ENCODE results near the gene PBX1.

The PBX1 gene

DNA sequence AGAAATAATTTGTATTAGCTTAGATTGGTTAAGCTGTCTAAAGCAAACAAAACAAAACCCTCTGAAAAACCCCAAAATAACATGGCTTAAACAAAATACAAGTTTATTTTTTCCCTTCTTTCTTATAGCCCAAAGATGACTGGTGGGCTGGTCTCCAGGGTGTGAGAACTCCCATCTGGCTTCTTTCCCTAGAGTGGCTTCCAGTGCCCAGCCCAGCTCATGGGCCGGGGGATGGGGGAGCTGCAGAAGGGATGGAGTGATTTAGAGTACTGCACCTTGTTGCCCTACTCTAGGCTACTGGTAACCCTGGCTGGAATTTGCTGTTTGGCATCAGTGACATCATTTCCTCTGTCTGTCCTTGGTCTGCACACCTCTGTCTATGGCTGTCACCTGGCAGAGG lies 223.0 kb downstream of the PBX1 start:
- DNase-seq (ENCODE audit: low spot score): no peak

DNA sequence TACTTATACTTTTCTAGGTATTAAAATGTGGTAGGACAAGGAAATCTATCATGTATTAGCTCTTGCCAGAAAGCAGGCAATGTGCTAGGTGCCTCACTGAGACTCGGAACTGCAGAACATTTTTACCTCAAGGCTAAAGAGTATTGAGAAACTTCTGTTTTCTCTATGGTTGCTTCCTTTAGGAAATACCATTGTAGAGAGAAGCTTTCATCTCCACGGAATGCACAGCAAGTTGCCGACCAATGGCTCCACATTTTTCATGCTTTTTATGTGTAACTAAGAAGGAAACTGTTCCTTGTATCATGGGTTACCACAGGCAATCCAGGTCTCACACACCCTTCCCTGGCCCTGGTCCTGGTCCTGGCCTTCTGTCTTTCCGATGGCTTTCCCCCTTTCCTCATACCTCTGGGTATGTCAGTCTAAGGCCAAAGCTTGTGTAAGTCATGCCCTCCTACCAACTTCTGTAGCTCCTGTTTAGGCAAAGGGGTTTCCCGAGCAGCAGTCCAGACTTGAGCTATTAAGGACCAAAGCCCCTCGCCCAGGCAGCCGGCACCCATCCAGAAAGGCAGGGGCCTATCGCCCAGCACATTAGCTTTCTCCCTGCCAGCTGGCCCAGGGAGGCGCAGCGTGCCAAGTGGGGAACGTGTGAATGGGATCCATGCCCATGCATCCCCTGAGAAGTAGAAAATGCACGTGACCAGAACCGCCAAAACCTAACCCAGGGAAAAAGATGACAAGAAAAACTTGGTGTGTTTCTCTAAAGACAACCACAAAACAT lies 225.0 kb downstream of the PBX1 start:
- no peak for DNase-seq (ENCODE audit: low spot score)

DNA sequence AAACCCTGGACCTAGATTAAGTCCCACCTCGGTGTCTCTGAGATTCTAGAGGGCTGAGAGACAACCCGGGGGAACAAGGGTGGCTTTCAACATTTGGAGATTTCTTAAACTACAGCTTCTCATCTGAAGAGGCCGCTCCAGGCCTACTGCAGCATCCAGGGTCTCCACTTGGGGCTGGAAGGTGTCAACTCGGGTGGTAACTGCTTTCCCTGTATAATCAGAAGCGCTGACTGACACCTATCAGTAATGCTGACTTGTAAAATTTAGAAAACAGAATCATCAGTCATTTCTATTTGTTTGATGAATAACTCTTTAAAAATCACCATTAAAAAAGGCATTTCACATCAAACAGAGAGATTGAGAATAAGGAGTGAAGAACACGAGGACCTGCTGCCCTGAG lies 226.0 kb downstream of the PBX1 start:
- no peak for DNase-seq (ENCODE audit: low spot score)

GRCh38 chr1:164785841-164786534 lies 227.0 kb downstream of the PBX1 start:
- peak; percentile 31 for DNase-seq (ENCODE audit: low spot score)

DNA sequence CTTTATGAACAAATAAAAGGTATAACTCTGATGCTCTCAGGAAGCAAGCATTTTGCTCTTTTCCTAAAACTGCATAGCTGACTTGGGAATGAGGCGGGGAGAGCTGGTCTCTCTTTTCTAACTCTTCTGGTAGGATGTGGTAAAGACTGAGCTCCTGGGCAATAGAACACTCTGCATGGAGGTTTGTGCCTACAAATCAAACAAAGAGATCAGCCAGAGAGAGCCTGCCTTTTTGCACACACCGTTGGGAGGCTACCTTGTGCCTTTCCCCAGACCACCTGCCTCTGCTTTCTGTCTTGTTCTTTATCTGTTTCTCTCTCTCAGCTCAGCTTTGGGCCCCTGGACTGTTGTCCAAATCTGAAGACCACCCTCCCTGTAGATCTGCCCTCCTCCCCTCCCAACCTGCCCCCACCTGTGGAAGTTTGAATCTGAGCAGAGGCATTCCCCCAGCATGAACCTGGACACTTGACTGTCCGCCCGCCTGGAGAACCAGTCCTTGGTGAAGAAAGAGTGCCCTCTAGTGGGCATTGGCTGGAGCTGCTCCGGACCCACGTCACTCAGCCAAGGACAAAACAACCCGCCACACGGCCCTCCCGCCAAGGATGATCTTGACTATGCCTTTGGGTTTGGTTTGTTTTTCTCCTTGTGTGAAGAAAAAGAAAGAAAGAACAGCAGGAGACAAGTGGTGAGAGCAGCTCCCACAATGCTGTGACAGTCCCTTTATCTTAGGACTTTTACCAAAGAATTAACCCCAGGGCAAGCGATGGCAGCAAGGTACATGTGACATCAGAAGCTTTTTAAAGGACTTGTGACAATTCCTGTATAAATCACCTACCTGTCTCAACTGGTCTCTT lies 228.2 kb downstream of the PBX1 start:
- DNase-seq (ENCODE audit: low spot score): peak; percentile 87

DNA sequence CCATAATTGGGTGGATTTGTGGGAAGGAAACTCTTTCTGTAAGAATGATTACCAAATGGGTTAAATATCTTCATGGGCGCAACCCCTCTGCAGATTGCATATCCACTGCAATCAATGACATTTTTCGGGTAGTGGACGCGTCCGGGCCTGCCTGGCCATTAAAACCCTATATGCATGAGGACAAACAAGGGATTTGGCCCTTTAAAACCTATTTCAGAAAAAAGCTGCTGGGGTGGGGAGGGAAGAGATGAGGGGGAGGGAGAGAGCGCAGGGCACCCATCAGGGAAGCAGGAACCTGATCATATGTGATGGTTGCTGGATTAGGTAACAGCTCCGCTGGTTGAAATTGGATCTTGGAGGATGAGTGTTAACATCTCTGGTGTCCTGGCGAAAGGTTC lies 228.8 kb downstream of the PBX1 start:
- DNase-seq (ENCODE audit: low spot score): no peak

- no peak for DNase-seq (ENCODE audit: low spot score)
Measured at GRCh38 chr1:164790081-164790480, 231.1 kb downstream of the PBX1 start.

- no peak for DNase-seq (ENCODE audit: low spot score)
Measured at GRCh38 chr1:164792410-164793004, 233.5 kb downstream of the PBX1 start.

GRCh38 chr1:164794356-164794755 lies 235.4 kb downstream of the PBX1 start:
- DNase-seq (ENCODE audit: low spot score): peak; percentile 95

- DNase-seq (ENCODE audit: low spot score): no peak
Measured at GRCh38 chr1:164796916-164797315, 237.9 kb downstream of the PBX1 start.

- no peak for DNase-seq (ENCODE audit: low spot score)
Measured at GRCh38 chr1:164801246-164801731, 242.3 kb downstream of the PBX1 start.

- no peak for DNase-seq (ENCODE audit: low spot score)
Measured at GRCh38 chr1:164801791-164802502, 243.0 kb downstream of the PBX1 start.

GRCh38 chr1:164802529-164803282 lies 243.7 kb downstream of the PBX1 start:
- no peak for DNase-seq (ENCODE audit: low spot score)

- DNase-seq (ENCODE audit: low spot score): no peak
Measured at GRCh38 chr1:164803366-164803765, 244.4 kb downstream of the PBX1 start.

DNA sequence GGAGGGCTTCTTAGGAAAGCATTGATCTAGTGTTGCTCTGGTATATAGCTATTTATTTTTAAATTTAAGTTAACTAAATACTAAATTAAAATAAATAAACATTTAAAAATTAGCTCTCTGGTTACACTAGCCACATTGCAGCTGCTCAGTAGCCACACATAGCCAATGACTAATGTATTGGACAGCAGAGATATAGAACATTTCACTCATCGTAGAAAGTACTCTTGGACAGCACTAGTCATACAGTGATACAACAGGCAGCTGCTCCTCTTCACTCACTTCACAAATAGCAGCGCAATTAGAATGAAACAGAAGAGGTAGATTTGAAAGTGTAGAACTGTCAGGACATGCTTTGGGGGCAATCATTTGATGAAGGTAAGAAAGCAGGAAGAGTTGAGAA lies 245.4 kb downstream of the PBX1 start:
- no peak for DNase-seq (ENCODE audit: low spot score)

DNA sequence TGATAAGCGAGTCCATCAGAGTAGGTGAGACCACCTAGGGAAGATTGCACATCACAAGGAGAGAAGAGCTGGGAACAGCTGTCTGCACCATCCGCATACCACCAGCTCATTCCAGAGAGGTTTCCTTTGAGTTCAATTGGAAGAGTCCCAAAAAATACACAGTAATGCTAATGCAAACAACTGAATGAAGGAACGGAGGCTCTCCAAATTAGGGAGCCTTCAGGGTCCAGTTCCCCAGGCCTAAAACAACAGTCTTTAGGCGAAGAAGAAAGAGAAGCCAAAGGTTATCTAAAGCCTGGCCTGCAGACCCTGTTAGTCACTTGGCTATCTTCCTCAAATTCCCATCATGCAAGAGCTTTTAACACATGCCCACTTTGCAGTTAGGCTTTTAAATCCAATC lies 246.4 kb downstream of the PBX1 start:
- no peak for DNase-seq (ENCODE audit: low spot score)

GRCh38 chr1:164806531-164806930 lies 247.5 kb downstream of the PBX1 start:
- DNase-seq (ENCODE audit: low spot score): no peak

DNA sequence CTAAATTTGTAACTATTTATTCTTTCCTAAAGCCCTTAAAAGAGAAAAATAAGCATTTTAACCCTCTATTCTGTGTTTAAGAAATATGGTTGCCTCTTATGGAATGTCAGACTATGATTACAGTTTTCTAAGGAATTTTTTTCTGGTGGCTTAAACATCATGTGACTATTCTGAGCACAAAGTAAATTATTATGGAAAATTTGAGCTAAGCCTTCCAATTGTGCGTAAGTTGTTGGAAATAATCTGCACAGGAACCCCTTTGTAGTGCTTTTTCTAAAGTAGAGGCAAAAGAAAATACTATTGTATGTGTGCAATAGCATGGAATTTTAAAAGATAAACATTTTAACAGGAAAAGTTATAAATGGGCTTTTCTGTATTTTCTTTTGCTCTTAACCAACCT lies 254.8 kb downstream of the PBX1 start:
- no peak for DNase-seq (ENCODE audit: low spot score)

GRCh38 chr1:164821648-164822047 lies 262.7 kb downstream of the PBX1 start:
- DNase-seq (ENCODE audit: low spot score): no peak

GRCh38 chr1:164823486-164824279 lies 264.7 kb downstream of the PBX1 start:
- peak; percentile 15 for DNase-seq (ENCODE audit: low spot score)

Measured in AG08395 (cell line).